Erythroblast (primary cell): ENCODE measurements around the gene FERMT2.

Source experiments
- GATA1 ChIP-seq: IDR thresholded peaks from 2 replicates; pipeline ENCODE4 v1.6.1; 2011; ENCODE audit warnings: low read depth, mild to moderate bottlenecking, control low read depth, low read length, moderate library complexity
- POLR2A ChIP-seq: IDR thresholded peaks from 2 replicates; pipeline ENCODE4 v1.6.1; 2011; ENCODE audit warnings: mild to moderate bottlenecking, low read length

- TF ChIP-seq POLR2A: no peak
- no peak for TF ChIP-seq GATA1
Observed at GRCh38 chr14:52950898-52951680, at the start of gene FERMT2.
